Liver (tissue), 3 donors: ENCODE results near the gene ARHGEF39.

ENCODE experiments used
- CTCF ChIP-seq: fragments of 150-350 bp; IDR thresholded peaks from 2 replicates; pipeline ENCODE4 v1.5.1; 2017; ENCODE audit warnings: improper control_type of control experiment, low read depth, low read length; ENCODE audit not compliant: missing input control
- HNF4G ChIP-seq: IDR thresholded peaks from 2 replicates; pipeline ENCODE4 v1.6.1; 2016; ENCODE audit warnings: antibody characterized with exemption
- RXRA ChIP-seq, 2 donors: IDR thresholded peaks; 2 replicates each; pipeline ENCODE4 v1.6.1; 2017 to 2018; ENCODE audit warnings: antibody characterized with exemption in 2 of 2, mild to moderate bottlenecking in 1 of 2
- TAF1 ChIP-seq: conservative IDR thresholded peaks from 2 replicates; pipeline ENCODE4 v1.6.1; 2016; ENCODE audit warnings: antibody characterized with exemption, mild to moderate bottlenecking
- YY1 ChIP-seq: IDR thresholded peaks from 2 replicates; pipeline ENCODE4 v1.6.1; 2016; ENCODE audit warnings: antibody characterized with exemption, mild to moderate bottlenecking
- ZBTB33 ChIP-seq: IDR thresholded peaks from 2 replicates; pipeline ENCODE4 v1.6.1; 2016; ENCODE audit warnings: antibody characterized with exemption
- donor health status: healthy.
- donor health status: healthy.

GRCh38 chr9:35711501-35712428, 46.8 kb upstream of the ARHGEF39 start:
- no peak for TF ChIP-seq CTCF
- no peak for TF ChIP-seq YY1
- no peak for TF ChIP-seq HNF4G
- TF ChIP-seq TAF1: no peak
- TF ChIP-seq RXRA (IDR thresholded peaks at IDR 0.05): no peak
- TF ChIP-seq ZBTB33: no peak
